Stimulated activated naive CD8-positive, alpha-beta T cell treated with anti-CD3 and anti-CD28 coated beads, Interleukin-15, amount 100 ng/mL, for 72 hours (primary cell): ENCODE results near the gene P2RX6.
A peak's percentile ranks its signal among the peaks of the same experiment; 100 is the strongest.
"Not testable (repeated sequence)": the region's sequence is repeated elsewhere in the genome, so short reads cannot be mapped to it uniquely, and the experiment has no call there.

Experiments used
- ATAC-seq: fragments of 150-1000 bp; cut with Tn5 transposase; 2 replicates; pipeline ENCODE4 v1.10.0; 2021; ENCODE audit warnings: mild to moderate bottlenecking, moderate library complexity
- DNase-seq, 2 donors: peaks; one replicate each; pipeline ENCODE4 v3.0.0; 2021 to 2022
- H3K27ac Mint-ChIP-seq, 2 donors: one replicate each; pipeline ENCODE4 v1.8.0; 2022; ENCODE audit warnings: mild to moderate bottlenecking in 2 of 2, mixed read lengths in 2 of 2, moderate library complexity in 2 of 2
- H3K27me3 Mint-ChIP-seq: one replicate; pipeline ENCODE4 v1.8.0; 2022; ENCODE audit warnings: mixed read lengths
- H3K4me1 Mint-ChIP-seq: one replicate; pipeline ENCODE4 v1.8.0; 2022; ENCODE audit warnings: mild to moderate bottlenecking, mixed read lengths
- H3K4me3 Mint-ChIP-seq, 2 donors: one replicate each; pipeline ENCODE4 v1.8.0; 2022; ENCODE audit warnings: mild to moderate bottlenecking in 2 of 2, mixed read lengths in 2 of 2, moderate library complexity in 1 of 2
- H3K9me3 Mint-ChIP-seq, 2 donors: one replicate each; pipeline ENCODE4 v1.8.0; 2022; ENCODE audit warnings: mixed read lengths in 2 of 2

P2RX6 gene

DNA sequence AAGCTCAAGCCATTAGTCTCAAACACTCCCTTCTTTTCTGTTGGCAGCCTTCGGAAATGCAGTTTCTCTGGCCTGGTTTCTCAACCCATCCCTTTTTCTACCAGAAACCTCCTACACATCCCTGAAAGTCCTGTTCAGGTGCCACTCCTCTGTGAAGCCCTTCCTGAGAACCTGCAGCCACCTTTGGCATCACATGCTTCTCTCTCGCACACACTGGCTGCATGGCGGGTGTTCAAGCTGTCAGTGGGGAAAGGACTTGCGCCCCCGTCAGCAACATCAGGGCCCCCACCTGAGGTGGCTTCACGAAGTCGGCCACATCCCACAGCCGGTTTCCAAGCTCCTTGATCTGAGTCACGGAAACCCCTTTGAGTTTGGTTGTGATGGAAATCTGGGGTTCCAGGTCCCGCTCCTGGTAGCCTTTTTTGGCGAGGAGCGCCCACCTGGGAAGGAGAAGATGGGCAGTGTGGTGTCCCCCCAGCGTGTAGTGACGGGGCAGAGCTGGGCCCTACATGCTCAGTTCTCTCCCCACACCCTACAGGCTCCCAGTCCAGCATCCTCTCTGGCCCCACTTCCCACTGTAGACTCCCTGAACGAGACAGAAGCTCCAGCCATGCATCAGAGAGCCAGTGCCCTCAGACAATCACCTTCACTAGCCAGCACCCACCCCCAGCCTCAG, 29.0 kb downstream of the P2RX6 start:
- peaks cover 41% of the 10 kb centered on the region for H3K27me3 Mint-ChIP-seq
- H3K4me1 Mint-ChIP-seq = peaks cover 31% of the 10 kb centered on the region
- ATAC-seq (no peak), DNase-seq (no peak)
- H3K27ac Mint-ChIP-seq = peak overlapping the region in 1 of 2 donors; percentile 6
- no peak overlapping the region for H3K4me3 Mint-ChIP-seq
- H3K9me3 Mint-ChIP-seq = no peaks in the 10 kb centered on the region

DNA sequence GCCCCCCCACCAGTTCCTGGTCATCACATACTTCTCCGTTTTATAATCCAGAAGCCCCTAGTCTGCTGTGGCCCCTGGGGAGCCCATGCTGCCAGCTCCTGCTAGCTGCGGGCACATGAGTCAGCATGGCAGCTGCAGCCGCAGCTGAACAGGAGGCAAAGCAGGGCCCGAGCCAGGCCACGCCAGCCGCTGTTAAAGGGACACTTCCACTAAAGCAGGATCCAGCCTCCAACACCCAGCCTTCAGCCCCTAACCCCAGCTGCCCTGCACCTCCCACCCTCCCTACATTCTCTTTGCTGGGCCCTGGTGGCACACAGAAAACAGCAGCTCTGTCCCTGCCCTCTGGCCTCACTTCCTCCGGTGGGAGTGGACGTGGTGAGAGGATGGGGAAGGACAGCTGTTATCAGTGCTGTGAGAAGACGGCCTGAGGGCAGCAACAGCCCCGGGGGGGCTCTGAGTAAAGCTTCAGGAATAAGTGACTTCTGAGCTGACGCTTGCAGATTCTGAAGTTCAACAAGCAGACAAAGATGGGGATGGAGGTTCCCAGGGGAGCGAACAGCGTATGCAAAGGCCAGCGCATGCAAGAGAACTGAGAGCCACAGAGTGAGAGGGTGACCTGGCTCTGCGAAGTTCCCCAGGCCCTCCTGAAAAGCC, 30.1 kb downstream of the P2RX6 start:
- peak; percentile 36 for ATAC-seq
- no peaks in the 10 kb centered on the region for H3K9me3 Mint-ChIP-seq
- no peak for DNase-seq
- H3K4me3 Mint-ChIP-seq = peak overlapping the region; percentile 75 to 80
- peaks cover 41% of the 10 kb centered on the region for H3K27me3 Mint-ChIP-seq
- peak overlapping the region in 1 of 2 donors; percentile 95 for H3K27ac Mint-ChIP-seq
- H3K4me1 Mint-ChIP-seq = peaks cover 31% of the 10 kb centered on the region

DNA sequence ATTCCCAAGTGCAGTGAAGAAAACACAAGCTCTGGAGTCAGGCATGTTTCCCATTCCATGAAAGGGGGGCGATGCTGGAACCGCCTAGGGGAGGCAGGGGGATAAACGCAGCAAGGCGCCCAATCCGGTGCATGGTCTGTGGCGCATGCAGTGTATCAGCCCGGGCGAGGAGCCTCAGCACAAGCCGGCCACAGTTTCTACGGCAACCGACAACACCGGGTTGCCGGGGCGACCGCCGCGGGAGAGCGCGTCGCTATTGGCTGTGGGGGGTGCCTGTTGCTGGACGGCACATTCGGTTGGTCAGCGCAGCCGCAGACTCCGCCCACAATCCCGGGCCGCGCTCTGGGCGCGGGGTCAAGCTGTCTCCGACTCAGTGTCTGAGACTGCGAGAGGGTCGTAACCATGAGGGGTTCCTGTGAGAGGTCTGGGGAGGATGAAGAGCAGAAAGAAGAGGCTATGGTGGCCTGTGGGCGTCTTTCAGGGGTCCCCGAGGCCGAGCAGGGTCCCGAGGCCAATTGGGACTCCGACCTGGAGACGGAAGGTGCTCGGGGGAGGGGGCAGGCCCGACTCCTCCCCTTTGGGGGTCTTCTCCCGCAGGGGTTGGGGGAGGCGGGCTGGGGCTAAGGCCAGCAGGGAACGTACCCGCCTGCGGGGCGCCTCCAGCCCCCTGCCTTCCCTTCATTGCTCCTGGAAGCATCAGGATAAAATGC, 30.8 kb downstream of the P2RX6 start, which contains the start of gene LRRC74B:
TSS of gene LRRC74B (plus strand) at position 362 of the 710 bp plus-strand sequence. CDS start at position 403, 41 bp downstream.
- DNase-seq = peak; percentile 65 to 77
- Mint-ChIP-seq H3K4me1 (peaks cover 31% of the 10 kb centered on the region), H3K9me3 (no peaks in the 10 kb centered on the region), H3K27me3 (peaks cover 41% of the 10 kb centered on the region), H3K27ac (peak within 1 kb of the TSS; percentile 88 to 95), H3K4me3 (peak within 1 kb of the TSS; percentile 75 to 80)
- ATAC-seq = peak; percentile 98

DNA sequence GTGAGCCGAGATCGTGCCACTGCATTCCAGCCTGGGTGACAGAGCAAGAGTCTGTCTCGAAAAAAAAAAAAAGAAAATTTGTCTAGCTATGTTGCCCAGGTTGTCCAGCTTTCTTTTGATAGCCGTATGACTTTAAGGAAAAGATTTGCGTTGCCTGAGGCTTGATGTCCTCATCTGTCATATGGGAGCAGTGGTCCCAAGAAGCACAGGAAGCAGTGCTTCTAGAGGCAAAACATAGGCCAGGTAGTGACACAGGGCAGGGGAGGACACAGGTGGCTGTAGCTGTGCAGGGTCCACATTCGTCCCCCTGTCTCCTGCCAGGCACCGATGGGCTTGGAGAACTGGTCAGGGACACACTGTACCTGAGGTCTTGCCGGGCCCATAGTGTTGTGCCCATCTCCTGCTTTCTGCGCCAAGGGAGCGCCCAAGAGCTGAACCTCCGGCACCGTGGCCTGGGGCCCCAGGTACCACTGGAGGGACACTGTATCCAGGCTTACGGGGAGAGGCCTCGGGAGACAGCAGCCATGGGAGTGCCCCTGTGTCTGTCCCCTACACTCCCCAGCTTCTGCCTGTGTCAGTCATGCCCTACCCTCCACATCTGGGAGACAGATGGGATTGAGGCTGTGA, 32.2 kb downstream of the P2RX6 start:
- no peak overlapping the region for H3K4me3 Mint-ChIP-seq
- H3K9me3 Mint-ChIP-seq = no peaks in the 10 kb centered on the region
- H3K27me3 Mint-ChIP-seq = peaks cover 36% of the 10 kb centered on the region
- no peak for ATAC-seq
- H3K4me1 Mint-ChIP-seq = peaks cover 42% of the 10 kb centered on the region
- H3K27ac Mint-ChIP-seq = no peak overlapping the region
- no peak for DNase-seq

DNA sequence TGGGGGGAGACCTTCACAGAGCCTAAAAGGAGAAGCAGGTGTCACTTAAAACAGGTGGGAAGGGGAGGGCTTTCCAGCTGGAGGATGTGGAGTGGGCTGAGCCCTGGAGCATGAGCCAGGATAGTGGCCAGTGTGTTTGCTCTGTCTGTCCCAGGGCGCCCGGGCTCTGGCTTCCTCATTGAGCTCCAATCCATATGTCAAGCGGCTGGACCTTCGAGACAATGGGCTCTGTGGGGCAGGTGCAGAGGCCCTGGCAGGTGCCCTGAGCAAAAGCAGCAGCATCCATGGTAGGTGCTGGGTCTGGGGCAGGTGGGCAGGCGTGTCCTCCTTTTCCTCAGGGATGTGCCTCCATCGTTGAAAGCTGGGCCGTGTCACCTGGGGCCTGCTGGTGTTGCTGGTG, 32.8 kb downstream of the P2RX6 start:
- no peak overlapping the region for H3K27ac Mint-ChIP-seq
- DNase-seq = no peak
- H3K9me3 Mint-ChIP-seq = no peaks in the 10 kb centered on the region
- peaks cover 43% of the 10 kb centered on the region for H3K4me1 Mint-ChIP-seq
- no peak overlapping the region for H3K4me3 Mint-ChIP-seq
- H3K27me3 Mint-ChIP-seq = peaks cover 30% of the 10 kb centered on the region
- ATAC-seq = no peak

DNA sequence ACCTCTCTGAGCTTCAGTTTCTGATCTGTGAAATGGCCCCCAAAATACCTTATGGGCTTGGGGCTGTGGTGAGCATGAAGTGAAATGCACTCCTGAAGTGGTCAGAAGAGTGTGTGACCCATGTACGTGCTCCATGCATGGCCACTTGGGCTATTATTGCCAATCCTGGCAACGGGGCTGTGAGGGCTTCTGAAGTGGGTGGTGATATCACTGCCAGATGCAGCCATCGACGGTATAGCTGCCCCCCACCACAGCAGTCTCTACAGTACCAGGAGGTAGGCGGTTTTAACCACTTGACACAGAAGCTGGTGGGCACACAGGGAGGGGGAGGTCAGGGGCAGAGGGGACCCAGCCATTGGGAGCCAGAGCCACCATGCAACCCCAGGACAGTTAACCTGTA, 33.5 kb downstream of the P2RX6 start:
- Mint-ChIP-seq H3K27me3 (peaks cover 23% of the 10 kb centered on the region), H3K4me1 (peaks cover 37% of the 10 kb centered on the region)
- not testable (repeated sequence) for H3K9me3 Mint-ChIP-seq, H3K4me3 Mint-ChIP-seq, H3K27ac Mint-ChIP-seq, DNase-seq, ATAC-seq

DNA sequence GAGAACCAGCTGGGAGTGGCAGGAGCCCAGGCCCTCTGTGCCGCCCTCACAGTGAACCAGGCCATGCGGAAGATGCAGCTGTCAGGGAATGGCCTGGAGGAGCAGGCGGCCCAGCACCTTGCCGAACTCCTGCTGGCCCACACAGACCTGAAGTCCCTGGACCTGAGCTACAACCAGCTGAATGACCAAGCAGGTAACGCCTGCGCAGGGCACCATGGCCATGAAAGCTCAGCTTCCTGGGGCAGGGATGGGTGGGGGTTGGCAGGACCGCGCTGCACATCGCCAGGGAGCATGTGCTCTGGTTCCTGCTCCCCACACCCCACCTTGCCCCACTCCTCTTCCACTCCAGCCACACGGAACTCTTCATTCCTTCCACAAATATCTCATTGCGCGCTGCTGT, 34.0 kb downstream of the P2RX6 start:
- H3K9me3 Mint-ChIP-seq, H3K4me3 Mint-ChIP-seq, DNase-seq, ATAC-seq, H3K27ac Mint-ChIP-seq: not testable (repeated sequence)
- H3K27me3 Mint-ChIP-seq = peaks cover 18% of the 10 kb centered on the region
- H3K4me1 Mint-ChIP-seq = peaks cover 32% of the 10 kb centered on the region

DNA sequence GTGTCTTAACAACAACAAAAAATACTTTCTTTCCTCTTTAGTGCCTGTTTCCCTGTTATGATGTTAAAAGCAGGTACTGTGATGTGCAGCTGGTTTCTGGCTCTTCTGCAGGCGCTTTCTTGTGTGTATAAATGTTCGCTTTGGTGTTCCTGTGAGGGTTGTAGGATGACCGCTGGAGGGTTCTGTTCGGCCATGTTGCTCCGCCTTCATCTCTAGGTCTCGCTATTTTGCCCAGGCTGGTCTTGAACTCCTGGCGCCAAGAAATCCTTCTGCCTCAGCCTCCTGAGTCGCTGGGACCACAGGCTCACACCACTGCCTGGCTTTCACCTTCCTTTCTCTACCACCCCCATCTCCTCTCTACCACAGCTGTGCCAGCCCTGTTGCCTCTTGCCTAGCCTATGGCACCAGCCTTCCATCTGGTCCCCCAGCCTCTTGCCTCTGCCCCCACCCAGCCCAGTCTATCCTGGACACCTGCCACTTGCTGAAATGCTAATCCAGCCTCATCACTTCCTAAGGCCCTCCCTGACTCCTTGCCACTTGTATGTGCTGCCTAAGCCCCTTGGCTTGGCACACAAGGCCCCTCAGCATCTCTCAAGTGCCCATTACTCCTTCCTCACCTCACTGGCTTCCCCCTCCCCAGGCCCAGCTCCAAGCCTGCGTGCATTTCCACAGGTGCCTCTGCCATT, 36.3 kb downstream of the P2RX6 start:
- Mint-ChIP-seq H3K27me3 (peaks cover 13% of the 10 kb centered on the region), H3K4me1 (peaks cover 33% of the 10 kb centered on the region), H3K9me3 (no peaks in the 10 kb centered on the region), H3K4me3 (no peak overlapping the region), H3K27ac (peak overlapping the region in 1 of 2 donors; percentile 43)
- ATAC-seq (no peak), DNase-seq (no peak)

DNA sequence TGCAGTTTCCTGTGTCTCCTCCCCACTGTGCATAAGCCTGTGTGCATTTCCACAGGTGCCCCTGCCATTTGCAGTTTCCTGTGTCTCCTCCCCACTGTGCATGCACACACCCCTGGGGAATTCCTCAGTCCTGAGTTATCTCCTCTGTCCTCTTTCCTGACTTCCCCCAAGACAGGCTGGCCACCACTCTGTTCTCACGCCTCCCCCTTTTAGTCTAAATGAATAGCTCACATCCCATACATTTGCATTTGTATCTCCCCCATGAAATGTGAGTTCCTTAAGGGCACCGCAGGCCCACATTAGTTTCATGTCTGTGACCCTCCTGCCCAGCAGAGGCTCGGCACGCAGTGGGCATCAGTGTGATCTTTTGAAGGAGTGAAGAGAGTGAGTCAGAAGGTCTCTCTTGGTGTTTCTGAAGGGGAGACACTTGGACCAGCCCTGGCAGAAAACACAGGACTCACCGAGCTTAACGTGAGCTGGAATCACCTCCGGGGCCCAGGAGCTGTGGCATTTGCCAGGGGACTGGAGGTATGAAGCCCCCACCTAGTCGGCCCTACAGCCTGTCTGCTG, 37.0 kb downstream of the P2RX6 start:
- ATAC-seq (no peak), DNase-seq (no peak)
- H3K9me3 Mint-ChIP-seq = no peaks in the 10 kb centered on the region
- peak overlapping the region in 1 of 2 donors; percentile 43 for H3K27ac Mint-ChIP-seq
- H3K4me1 Mint-ChIP-seq = peaks cover 40% of the 10 kb centered on the region
- peaks cover 19% of the 10 kb centered on the region for H3K27me3 Mint-ChIP-seq
- H3K4me3 Mint-ChIP-seq = no peak overlapping the region

DNA sequence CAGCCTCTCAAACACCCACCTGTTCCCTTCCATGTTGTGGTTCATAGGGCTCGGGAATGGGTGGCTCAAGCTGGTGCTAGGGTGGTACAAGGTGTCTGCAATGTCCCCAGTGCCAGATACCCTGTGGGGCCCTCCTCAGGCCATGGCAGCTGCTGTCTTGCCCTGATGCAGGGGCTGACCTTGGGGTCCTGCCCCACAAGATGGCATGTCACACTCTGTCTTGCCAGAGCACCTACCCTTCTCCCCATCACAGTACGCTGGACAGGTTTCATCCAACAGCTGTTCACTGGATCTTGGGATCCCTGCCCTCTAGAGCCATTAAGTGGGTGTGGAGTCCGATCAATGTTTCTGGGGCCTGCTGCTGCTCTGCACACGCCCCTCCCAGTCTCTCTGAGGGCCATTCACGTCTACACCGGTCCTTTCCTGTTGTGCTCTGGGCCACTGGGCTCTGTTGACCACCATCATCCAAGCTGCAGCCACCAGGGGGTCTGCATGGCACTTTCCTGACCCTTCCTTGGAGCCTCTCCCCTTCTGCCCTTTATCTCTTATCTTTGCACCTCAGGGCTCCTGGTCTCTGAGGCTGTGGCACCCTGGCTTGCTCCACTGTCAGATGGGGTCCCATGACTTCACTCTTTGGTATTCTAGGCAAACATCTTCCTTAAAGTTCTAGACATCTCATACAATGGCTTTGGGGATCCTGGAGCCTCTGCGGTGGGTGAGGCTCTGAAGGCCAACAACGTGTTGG, 37.9 kb downstream of the P2RX6 start:
- H3K27me3 Mint-ChIP-seq = peaks cover 22% of the 10 kb centered on the region
- ATAC-seq (no peak), DNase-seq (no peak)
- H3K4me1 Mint-ChIP-seq = peaks cover 40% of the 10 kb centered on the region
- H3K4me3 Mint-ChIP-seq = no peak overlapping the region
- H3K9me3 Mint-ChIP-seq = no peaks in the 10 kb centered on the region
- H3K27ac Mint-ChIP-seq = peak overlapping the region in 1 of 2 donors; percentile 72

DNA sequence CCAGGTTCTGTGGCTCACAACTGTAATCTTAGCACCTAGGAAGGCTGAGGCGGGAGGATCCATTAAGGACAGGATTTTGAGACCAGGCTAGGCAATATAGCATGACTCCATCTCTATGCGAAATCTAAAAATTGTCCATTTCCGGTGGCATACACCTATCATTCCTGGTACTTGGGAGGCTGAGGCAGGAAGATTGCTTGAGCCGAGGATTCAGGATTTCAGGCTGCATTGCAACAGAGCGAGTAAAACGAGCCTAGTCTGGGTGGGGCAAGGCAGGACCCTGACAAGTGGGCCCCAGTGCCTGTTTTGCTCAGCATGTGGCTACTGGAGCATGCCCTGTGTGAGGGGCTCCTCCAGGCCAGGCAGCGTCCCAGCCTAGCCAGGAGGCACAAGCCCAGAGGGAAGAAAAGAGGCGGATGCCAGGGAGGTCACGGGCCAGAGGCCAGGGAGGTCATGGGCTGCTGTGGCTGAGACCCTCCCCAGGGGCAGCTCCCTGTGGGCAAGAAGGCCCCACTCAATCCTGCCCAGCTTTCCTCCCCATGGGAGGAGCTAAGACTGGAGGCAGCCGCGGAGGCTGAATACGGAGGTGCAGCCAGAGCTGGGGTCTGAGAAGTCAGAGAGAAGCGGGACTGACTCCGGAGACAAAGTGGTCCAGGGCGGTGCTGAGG, 39.2 kb downstream of the P2RX6 start:
- Mint-ChIP-seq H3K27me3 (peaks cover 22% of the 10 kb centered on the region), H3K27ac (peak overlapping the region in 1 of 2 donors; percentile 40), H3K9me3 (no peaks in the 10 kb centered on the region), H3K4me1 (peaks cover 40% of the 10 kb centered on the region), H3K4me3 (no peak overlapping the region)
- ATAC-seq = no peak
- DNase-seq = no peak

DNA sequence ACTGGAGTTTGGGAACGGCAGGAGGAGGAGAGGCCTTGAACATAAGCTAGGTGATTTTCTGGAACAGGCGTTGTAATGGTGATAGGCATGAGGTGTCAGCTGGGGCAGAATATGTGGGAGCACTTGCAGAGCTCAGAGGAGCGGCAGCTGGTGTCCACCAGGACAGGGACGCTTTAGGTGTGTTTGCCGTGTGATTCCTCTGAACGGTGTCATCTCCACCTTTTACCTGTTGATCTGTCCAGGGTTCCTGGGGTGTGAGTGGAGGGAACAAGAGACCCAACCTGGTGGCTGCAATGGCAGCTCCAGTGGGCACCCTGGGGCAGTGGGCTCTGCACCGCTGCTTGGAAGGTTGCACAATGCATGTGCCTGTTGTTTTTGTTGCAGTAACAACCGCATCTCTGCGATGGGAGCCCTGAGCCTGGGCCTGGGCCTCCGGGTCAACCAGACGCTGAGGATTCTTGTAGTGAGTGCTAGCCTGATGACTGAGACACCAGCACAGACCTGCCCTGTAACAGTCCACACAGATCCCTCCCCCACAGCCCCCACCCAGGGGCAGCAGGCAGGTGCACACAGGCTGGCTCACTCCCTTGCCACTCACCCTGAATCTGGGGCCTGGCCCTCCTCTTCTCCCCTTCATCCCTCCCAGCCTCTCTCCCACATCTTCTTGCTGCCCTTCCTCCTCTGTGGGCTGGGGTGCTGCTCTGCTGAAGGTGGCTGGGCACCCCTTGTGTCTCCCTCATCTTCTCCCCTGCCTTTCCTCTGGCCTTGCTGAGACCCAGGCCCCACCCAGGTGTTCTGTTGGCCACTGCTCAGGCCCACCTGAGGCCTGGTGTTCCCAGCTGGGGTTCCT, 40.0 kb downstream of the P2RX6 start:
- DNase-seq = no peak
- Mint-ChIP-seq H3K4me3 (peak overlapping the region in 1 of 2 donors; percentile 6), H3K4me1 (peaks cover 40% of the 10 kb centered on the region), H3K9me3 (no peaks in the 10 kb centered on the region), H3K27ac (no peak overlapping the region), H3K27me3 (peaks cover 22% of the 10 kb centered on the region)
- no peak for ATAC-seq

DNA sequence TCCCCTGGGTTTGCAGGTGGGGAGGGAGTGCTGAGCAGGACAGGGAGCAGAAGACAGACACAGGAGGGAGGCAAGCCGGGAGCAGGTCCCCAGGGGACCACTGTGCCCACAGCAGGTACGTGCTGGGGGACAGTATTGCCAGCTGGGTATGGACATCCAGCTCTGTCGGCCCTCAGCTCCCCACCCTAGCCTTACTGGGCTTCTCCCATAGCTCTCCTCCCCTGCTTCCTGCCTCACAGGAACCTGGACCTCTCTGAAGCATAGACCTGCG, 40.5 kb downstream of the P2RX6 start:
- H3K4me1 Mint-ChIP-seq = peaks cover 40% of the 10 kb centered on the region
- peak overlapping the region in 1 of 2 donors; percentile 65 for H3K4me3 Mint-ChIP-seq
- no peaks in the 10 kb centered on the region for H3K9me3 Mint-ChIP-seq
- H3K27ac Mint-ChIP-seq = peak overlapping the region in 1 of 2 donors; percentile 88
- peaks cover 22% of the 10 kb centered on the region for H3K27me3 Mint-ChIP-seq
- DNase-seq (no peak), ATAC-seq (no peak)
